Measurements from ENCODE around the gene COLEC11.

COLEC11 gene

GRCh38 chr2:3674066-3674845, 79.3 kb downstream of the COLEC11 start:
- no peaks in the 10 kb centered on the region for H3K36me3 ChIP-seq (ENCODE audit: control insufficient read depth in 2 of 2, insufficient read depth in 1 of 2, low read length in 2 of 2)
- no peak overlapping the region for H3K4me3 ChIP-seq (ENCODE audit: low read depth, low read length)
- ChIA-PET POLR2A (no interaction called here), CTCF (interaction anchor here (0.6 kb wide), 1 partner anchor 1616 kb away, joined by 3 read pairs; no protein-coding TSS in a partner anchor)
- TF ChIP-seq, protein P1, sequence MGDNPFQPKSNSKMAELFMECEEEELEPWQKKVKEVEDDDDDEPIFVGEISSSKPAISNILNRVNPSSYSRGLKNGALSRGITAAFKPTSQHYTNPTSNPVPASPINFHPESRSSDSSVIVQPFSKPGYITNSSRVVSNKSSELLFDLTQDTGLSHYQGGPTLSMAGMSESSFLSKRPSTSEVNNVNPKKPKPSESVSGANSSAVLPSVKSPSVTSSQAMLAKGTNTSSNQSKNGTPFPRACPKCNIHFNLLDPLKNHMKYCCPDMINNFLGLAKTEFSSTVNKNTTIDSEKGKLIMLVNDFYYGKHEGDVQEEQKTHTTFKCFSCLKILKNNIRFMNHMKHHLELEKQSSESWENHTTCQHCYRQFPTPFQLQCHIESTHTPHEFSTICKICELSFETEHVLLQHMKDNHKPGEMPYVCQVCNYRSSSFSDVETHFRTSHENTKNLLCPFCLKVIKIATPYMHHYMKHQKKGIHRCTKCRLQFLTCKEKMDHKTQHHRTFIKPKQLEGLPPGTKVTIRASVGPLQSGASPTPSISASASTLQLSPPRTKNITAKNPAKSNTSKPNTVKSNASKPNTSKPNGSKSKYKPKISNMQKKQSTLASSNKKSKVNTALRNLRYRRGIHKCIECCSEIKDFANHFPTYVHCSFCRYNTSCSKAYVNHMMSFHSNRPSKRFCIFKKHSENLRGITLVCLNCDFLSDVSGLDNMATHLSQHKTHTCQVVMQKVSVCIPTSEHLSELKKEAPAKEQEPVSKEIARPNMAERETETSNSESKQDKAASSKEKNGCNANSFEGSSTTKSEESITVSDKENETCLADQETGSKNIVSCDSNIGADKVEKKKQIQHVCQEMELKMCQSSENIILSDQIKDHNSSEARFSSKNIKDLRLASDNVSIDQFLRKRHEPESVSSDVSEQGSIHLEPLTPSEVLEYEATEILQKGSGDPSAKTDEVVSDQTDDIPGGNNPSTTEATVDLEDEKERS (tag by site-specific recombination; IDR thresholded peaks at IDR 0.05) = no peak
- TF ChIP-seq ZNF488 (tag by site-specific recombination; IDR thresholded peaks at IDR 0.05) (no peak), GLIS1 (tag by site-specific recombination; IDR thresholded peaks at IDR 0.05) (no peak), ZNF843 (tag by site-specific recombination; IDR thresholded peaks at IDR 0.05) (no peak), KLF1 (tag by site-specific recombination; IDR thresholded peaks at IDR 0.05) (no peak), ZBTB1 (tag by site-specific recombination; IDR thresholded peaks at IDR 0.05) (no peak), ZNF701 (tag by site-specific recombination; IDR thresholded peaks at IDR 0.05) (no peak), ZNF48 (tag by site-specific recombination; IDR thresholded peaks at IDR 0.05) (no peak)
- no peaks in the 10 kb centered on the region for H3K4me1 ChIP-seq (ENCODE audit: control insufficient read depth, insufficient read depth, low read length)
- no peak overlapping the region for H3K27ac ChIP-seq (ENCODE audit: extremely low read depth, low read depth, low read length)
- no peaks in the 10 kb centered on the region for H3K9me3 ChIP-seq (ENCODE audit: control insufficient read depth, insufficient read depth, low read depth, low read length)

DNA sequence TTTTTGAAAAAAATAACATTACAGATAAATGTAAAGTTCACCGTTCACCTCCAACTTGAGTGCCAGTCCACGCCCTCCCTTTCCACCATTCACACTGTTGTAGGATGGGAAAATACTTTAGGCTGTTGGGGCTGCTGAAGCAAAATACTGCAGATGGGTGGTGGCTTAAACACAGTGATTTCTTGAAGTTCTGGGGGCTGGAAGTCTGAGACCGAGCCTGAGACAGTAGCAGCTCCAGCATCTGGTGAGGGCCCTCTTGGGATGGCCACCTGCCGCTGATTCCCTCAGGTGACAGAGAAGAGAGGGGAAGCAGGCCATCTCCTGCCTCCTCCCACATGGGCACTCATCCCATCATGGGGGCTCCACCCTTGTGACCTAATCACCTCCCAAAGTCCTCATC, 80.8 kb downstream of the COLEC11 start:
- CTCF ChIA-PET = no interaction called here
- Histone ChIP-seq H3K4me3 (ENCODE audit: low read depth, low read length) (no peak overlapping the region), H3K27ac (ENCODE audit: extremely low read depth, low read depth, low read length) (no peak overlapping the region), H3K9me3 (ENCODE audit: control insufficient read depth, insufficient read depth, low read depth, low read length) (no peaks in the 10 kb centered on the region), H3K36me3 (ENCODE audit: control insufficient read depth in 2 of 2, insufficient read depth in 1 of 2, low read length in 2 of 2) (no peaks in the 10 kb centered on the region), H3K4me1 (ENCODE audit: control insufficient read depth, insufficient read depth, low read length) (no peaks in the 10 kb centered on the region)
- POLR2A ChIA-PET = no interaction called here
- no peak for TF ChIP-seq HOXD13 (CRISPR knock-in tag; IDR thresholded peaks at IDR 0.05; ENCODE audit: borderline replicate concordance)
- no peak for TF ChIP-seq ZNF266 (tag by site-specific recombination; IDR thresholded peaks at IDR 0.05; ENCODE audit: low read depth)
- TF ChIP-seq ZNF302 (tag by site-specific recombination; IDR thresholded peaks at IDR 0.05; ENCODE audit: low read depth) = no peak
- no peak for TF ChIP-seq ZNF19 (tag by site-specific recombination; IDR thresholded peaks at IDR 0.05; ENCODE audit: low read depth)
- TF ChIP-seq ZNF610 (tag by site-specific recombination; IDR thresholded peaks at IDR 0.05; ENCODE audit: borderline replicate concordance) = no peak
- no peak for TF ChIP-seq ZFP69B (tag by site-specific recombination; IDR thresholded peaks at IDR 0.05)
- TF ChIP-seq ZNF16 (tag by site-specific recombination; IDR thresholded peaks at IDR 0.05; ENCODE audit: low read depth) = no peak
- TF ChIP-seq ZSCAN18 (tag by site-specific recombination; IDR thresholded peaks at IDR 0.05) = no peak
- no peak for TF ChIP-seq ZNF837 (tag by site-specific recombination; IDR thresholded peaks at IDR 0.05)
- TF ChIP-seq RBAK (tag by site-specific recombination; IDR thresholded peaks at IDR 0.05) = no peak

Data from HEK293 (cell line).